ENCODE measurements around the gene REV1. TPM values are rescaled to one million over a fixed set of nuclear protein-coding genes. Genes with fewer than 3 reads are reported as not detected.

REV1 gene
- total and polyA plus RNA-seq, 2 of the 13 experiments (the other 11 are each of a cell fraction or from before 2014, with no cell fraction given) = 49.1 to 71.8 TPM

DNA sequence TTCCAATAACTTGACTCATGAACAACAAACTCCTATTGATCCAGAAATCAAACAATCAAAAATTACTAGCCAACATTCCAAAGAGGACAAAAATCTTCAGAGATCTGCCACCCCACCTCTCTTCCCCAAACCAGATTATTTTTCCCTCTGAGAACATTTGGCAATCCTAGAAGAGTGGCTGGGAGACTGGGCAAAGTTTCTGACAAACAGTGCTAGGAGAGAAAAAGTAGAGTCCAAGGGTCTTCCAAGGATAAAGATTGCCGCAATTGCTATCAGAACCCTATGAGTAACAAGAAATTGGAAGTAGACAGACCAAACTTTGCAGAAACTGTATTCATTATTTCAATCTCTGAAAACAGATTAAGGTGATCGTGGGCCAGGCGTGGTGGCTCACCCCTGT, 22.4 kb downstream of the REV1 start:
- POLR2A ChIA-PET = no interaction called here
- in situ Hi-C loops (cut with HindIII; ENCODE audit: extremely low pct_ligation_motif_present, low pct_unique_long_range_greater_than_20kb) (no loop called here), intact Hi-C loops (cut with micrococcal nuclease; ENCODE audit: unreplicated experiment) (no loop called here)
- Histone ChIP-seq H3K4me3 (replicated peaks in 1 of 3; ENCODE audit: insufficient read depth in 1 of 3, low read depth in 2 of 3, low read length in 3 of 3) (no peak overlapping the region), H3K9me3 (ENCODE audit: low read length) (no peaks in the 10 kb centered on the region), H3K4me2 (ENCODE audit: low read depth, low read length) (no peak overlapping the region), H3K9ac (ENCODE audit: insufficient read depth, low read depth, low read length) (no peak overlapping the region), H3K36me3 (replicated peaks in 1 of 2; ENCODE audit: control insufficient read depth in 1 of 2, insufficient read depth in 2 of 2, low read length in 2 of 2) (peaks cover 0 to 10% of the 10 kb centered on the region in 2 experiments; a peak in 2 of 5 replicates), H3K27ac (ENCODE audit: extremely low read length, insufficient read depth, low read length) (no peak overlapping the region), H3K27me3 (ENCODE audit: control insufficient read depth in 1 of 2, insufficient read depth in 2 of 2, low read length in 2 of 2) (no peaks in the 10 kb centered on the region), H2AFZ (ENCODE audit: low read length) (no peak overlapping the region), H3K79me2 (ENCODE audit: insufficient read depth, low read length) (peaks cover 81% of the 10 kb centered on the region), H4K20me1 (ENCODE audit: insufficient read depth, low read length) (peaks cover 47% of the 10 kb centered on the region), H3K4me1 (ENCODE audit: insufficient read depth, low read length) (peaks cover 33% of the 10 kb centered on the region)
- ATAC-seq (no peak), DNase-seq (ENCODE audit: low spot score) (no peak), FAIRE-seq (no peak)
- BruUV-seq (replicated peaks) = no TSS peak
- CTCF ChIA-PET (ENCODE audit: low intra/inter-chr PET ratio, low total read pairs) = no interaction called here
- WGBS (ENCODE audit: low lambda C conversion rate) = 94% methylated on average over 3 of the region's 3 CpGs
- no peak for TF ChIP-seq KAT7 (CRISPR knock-in tag; IDR thresholded peaks at IDR 0.05; ENCODE audit: borderline replicate concordance)
- no peak for TF ChIP-seq ZNF883 (CRISPR knock-in tag; IDR thresholded peaks at IDR 0.05; ENCODE audit: not compliant biosample characterization)
- TF ChIP-seq ZNF703 (CRISPR knock-in tag; IDR thresholded peaks at IDR 0.05; ENCODE audit: borderline replicate concordance) = no peak
- TF ChIP-seq, protein P1, sequence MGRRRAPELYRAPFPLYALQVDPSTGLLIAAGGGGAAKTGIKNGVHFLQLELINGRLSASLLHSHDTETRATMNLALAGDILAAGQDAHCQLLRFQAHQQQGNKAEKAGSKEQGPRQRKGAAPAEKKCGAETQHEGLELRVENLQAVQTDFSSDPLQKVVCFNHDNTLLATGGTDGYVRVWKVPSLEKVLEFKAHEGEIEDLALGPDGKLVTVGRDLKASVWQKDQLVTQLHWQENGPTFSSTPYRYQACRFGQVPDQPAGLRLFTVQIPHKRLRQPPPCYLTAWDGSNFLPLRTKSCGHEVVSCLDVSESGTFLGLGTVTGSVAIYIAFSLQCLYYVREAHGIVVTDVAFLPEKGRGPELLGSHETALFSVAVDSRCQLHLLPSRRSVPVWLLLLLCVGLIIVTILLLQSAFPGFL (CRISPR knock-in tag; IDR thresholded peaks at IDR 0.05) = no peak
- TF ChIP-seq, protein P2, sequence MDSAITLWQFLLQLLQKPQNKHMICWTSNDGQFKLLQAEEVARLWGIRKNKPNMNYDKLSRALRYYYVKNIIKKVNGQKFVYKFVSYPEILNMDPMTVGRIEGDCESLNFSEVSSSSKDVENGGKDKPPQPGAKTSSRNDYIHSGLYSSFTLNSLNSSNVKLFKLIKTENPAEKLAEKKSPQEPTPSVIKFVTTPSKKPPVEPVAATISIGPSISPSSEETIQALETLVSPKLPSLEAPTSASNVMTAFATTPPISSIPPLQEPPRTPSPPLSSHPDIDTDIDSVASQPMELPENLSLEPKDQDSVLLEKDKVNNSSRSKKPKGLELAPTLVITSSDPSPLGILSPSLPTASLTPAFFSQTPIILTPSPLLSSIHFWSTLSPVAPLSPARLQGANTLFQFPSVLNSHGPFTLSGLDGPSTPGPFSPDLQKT (CRISPR knock-in tag; IDR thresholded peaks at IDR 0.05; ENCODE audit: borderline replicate concordance) = no peak
- TF ChIP-seq ZNF34 (CRISPR knock-in tag; IDR thresholded peaks at IDR 0.05; ENCODE audit: borderline replicate concordance) = no peak
- TF ChIP-seq, protein P3, sequence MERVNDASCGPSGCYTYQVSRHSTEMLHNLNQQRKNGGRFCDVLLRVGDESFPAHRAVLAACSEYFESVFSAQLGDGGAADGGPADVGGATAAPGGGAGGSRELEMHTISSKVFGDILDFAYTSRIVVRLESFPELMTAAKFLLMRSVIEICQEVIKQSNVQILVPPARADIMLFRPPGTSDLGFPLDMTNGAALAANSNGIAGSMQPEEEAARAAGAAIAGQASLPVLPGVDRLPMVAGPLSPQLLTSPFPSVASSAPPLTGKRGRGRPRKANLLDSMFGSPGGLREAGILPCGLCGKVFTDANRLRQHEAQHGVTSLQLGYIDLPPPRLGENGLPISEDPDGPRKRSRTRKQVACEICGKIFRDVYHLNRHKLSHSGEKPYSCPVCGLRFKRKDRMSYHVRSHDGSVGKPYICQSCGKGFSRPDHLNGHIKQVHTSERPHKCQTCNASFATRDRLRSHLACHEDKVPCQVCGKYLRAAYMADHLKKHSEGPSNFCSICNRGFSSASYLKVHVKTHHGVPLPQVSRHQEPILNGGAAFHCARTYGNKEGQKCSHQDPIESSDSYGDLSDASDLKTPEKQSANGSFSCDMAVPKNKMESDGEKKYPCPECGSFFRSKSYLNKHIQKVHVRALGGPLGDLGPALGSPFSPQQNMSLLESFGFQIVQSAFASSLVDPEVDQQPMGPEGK (CRISPR knock-in tag; IDR thresholded peaks at IDR 0.05) = no peak
- no peak for TF ChIP-seq PHB2 (IDR thresholded peaks at IDR 0.05; ENCODE audit: partially characterized antibody)
- no peak for TF ChIP-seq ZNF101 (CRISPR knock-in tag; IDR thresholded peaks at IDR 0.05; ENCODE audit: borderline replicate concordance, low read depth)
- TF ChIP-seq, protein P4, sequence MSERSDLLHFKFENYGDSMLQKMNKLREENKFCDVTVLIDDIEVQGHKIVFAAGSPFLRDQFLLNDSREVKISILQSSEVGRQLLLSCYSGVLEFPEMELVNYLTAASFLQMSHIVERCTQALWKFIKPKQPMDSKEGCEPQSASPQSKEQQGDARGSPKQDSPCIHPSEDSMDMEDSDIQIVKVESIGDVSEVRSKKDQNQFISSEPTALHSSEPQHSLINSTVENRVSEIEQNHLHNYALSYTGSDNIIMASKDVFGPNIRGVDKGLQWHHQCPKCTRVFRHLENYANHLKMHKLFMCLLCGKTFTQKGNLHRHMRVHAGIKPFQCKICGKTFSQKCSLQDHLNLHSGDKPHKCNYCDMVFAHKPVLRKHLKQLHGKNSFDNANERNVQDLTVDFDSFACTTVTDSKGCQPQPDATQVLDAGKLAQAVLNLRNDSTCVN (CRISPR knock-in tag; IDR thresholded peaks at IDR 0.05; ENCODE audit: borderline replicate concordance) = no peak
- TF ChIP-seq ZNF543 (CRISPR knock-in tag; IDR thresholded peaks at IDR 0.05) = no peak
